Adipocyte (in vitro differentiated cells): ENCODE measurements around the gene GPR78.

Experiments used
- DNase-seq: peaks from one replicate; pipeline ENCODE4 v3.0.0-alpha.2; 2015; ENCODE audit warnings: low read depth
- H3K27me3 ChIP-seq: replicated peaks from 2 replicates; pipeline ENCODE4 v1.7.0; 2013; ENCODE audit warnings: mild to moderate bottlenecking, low read length, moderate library complexity; ENCODE audit not compliant: control insufficient read depth, insufficient read depth
- H3K36me3 ChIP-seq: 2 replicates; pipeline ENCODE4 v1.7.0; 2013; ENCODE audit warnings: low read length, mild to moderate bottlenecking, moderate library complexity; ENCODE audit not compliant: control insufficient read depth, insufficient read depth, severe bottlenecking
- H3K4me1 ChIP-seq: 2 replicates; pipeline ENCODE4 v1.7.0; 2013; ENCODE audit warnings: mild to moderate bottlenecking, low read length, moderate library complexity; ENCODE audit not compliant: control insufficient read depth, insufficient read depth
- H3K4me3 ChIP-seq: 2 replicates; pipeline ENCODE4 v1.7.0; 2013; ENCODE audit warnings: mild to moderate bottlenecking, low read length, moderate library complexity
- H3K9ac ChIP-seq: 2 replicates; pipeline ENCODE4 v1.7.0; 2013; ENCODE audit warnings: mild to moderate bottlenecking, low read length, moderate library complexity
- H3K9me3 ChIP-seq: 2 replicates; pipeline ENCODE4 v1.7.0; 2013; ENCODE audit warnings: mild to moderate bottlenecking, low read length, moderate library complexity; ENCODE audit not compliant: control insufficient read depth

GPR78 gene

DNA sequence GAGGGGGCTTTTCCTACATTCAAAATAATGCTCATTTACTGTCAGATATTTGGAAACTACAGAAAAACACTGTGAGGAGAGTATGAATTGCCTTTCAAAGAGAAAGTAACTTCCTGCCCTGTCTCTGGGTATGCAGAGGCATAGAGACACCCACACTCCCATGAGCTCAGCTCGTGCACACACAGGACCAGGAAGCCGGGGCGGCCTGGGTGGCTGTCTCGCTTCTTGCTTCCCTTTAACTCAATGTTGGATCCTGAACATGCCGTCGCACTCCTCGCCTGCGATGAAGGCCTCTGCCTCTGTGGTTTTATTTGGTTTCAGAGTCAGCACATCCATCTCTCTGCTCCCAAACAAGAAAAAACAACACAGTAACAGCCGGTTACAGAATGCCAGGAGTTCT, 40.1 kb upstream of the GPR78 start:
- H3K9me3 ChIP-seq: no peaks in the 10 kb centered on the region

DNA sequence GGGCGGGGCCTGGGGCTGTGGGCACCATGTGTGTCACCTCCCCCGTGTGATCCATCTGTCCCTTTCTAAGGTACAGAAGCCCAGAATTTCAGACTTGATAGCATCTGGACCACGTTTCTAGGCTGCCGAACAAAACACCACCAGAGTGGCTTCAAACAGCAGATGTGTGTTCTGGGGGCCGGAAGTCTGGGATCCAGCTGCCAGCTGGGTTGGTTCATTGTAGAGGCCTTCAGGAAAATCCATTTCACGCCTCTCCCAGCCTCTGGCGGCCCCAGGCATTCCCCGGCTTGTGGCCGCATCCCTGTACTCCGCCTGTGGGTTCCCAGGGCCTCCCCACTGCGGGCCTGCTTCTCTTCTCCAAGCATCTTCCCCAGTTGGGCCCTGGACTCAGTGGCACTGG, 39.6 kb upstream of the GPR78 start:
- no peaks in the 10 kb centered on the region for H3K36me3 ChIP-seq
- DNase-seq: no peak
- no peak overlapping the region for H3K9ac ChIP-seq

More for the DNA sequence above, 40.1 kb upstream of the GPR78 start:
- Histone ChIP-seq H3K27me3 (no peaks in the 10 kb centered on the region), H3K9ac (no peak overlapping the region), H3K4me3 (no peak overlapping the region), H3K36me3 (no peaks in the 10 kb centered on the region), H3K4me1 (peaks cover 8% of the 10 kb centered on the region)
- DNase-seq: no peak

DNA sequence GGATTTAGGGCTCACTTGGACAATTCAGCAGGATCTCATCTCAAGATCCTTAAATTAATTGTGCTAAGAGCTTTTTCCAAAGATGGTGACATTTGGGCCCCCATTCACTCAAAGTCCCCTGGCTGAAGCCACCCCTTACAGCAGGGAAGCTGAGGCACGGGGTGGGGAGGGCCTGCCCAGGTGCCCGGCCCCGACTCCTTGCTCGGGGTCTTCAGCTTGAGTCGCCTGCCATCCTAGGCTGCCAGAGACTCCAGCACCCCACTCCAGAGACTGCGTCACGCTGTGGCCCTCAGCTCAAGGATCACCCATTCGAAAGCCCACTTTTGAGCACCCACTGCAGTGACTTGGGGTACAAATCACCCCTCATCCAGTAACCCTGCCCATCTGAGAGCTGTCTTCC, 39.2 kb upstream of the GPR78 start:
- H3K4me3 ChIP-seq: no peak overlapping the region
- H3K9ac ChIP-seq: no peak overlapping the region
- H3K9me3 ChIP-seq: no peaks in the 10 kb centered on the region
- no peaks in the 10 kb centered on the region for H3K36me3 ChIP-seq
- H3K27me3 ChIP-seq: no peaks in the 10 kb centered on the region
- peaks cover 8% of the 10 kb centered on the region for H3K4me1 ChIP-seq
- no peak for DNase-seq

More for the DNA sequence above, 39.6 kb upstream of the GPR78 start:
- H3K4me1 ChIP-seq: peaks cover 8% of the 10 kb centered on the region
- no peaks in the 10 kb centered on the region for H3K27me3 ChIP-seq
- no peaks in the 10 kb centered on the region for H3K9me3 ChIP-seq
- no peak overlapping the region for H3K4me3 ChIP-seq

DNA sequence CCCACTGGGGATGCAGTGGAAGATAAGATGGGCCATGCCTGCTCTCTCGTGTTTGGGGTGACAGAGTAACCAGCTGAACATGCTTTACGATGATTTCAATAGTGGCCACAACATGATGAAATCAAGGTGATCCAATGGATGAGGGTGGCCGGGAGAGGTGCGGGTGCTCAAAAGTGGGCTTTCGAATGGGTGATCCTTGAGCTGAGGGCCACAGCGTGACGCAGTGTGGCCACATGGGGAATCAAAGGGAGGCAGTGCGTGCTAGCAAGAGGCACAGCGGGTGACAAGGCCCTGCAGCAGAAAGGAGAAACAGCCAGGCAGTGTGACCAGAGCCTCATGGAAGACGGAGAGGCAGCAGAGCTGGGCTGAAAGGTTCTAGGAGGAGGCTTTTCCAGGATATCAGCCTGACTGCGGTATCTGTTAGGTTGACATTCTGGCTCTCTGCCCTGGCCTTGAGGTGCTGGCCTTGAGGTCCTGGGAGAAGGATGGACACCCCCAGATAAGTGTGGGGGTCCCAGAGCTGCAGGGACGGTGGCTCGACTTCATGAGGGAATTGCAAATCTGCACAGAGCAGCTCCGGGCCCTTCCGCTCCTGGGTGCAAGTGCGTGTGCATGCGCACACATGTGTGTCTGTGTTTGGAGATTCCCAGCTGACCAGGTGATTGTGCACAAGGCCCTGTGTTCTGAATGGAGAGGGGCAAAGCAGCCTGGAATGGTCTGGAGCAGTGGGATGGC, 38.0 kb upstream of the GPR78 start:
- Histone ChIP-seq H3K4me3 (no peak overlapping the region), H3K9ac (no peak overlapping the region), H3K27me3 (no peaks in the 10 kb centered on the region), H3K9me3 (no peaks in the 10 kb centered on the region), H3K36me3 (no peaks in the 10 kb centered on the region), H3K4me1 (peaks cover 3% of the 10 kb centered on the region)
- DNase-seq: no peak

DNA sequence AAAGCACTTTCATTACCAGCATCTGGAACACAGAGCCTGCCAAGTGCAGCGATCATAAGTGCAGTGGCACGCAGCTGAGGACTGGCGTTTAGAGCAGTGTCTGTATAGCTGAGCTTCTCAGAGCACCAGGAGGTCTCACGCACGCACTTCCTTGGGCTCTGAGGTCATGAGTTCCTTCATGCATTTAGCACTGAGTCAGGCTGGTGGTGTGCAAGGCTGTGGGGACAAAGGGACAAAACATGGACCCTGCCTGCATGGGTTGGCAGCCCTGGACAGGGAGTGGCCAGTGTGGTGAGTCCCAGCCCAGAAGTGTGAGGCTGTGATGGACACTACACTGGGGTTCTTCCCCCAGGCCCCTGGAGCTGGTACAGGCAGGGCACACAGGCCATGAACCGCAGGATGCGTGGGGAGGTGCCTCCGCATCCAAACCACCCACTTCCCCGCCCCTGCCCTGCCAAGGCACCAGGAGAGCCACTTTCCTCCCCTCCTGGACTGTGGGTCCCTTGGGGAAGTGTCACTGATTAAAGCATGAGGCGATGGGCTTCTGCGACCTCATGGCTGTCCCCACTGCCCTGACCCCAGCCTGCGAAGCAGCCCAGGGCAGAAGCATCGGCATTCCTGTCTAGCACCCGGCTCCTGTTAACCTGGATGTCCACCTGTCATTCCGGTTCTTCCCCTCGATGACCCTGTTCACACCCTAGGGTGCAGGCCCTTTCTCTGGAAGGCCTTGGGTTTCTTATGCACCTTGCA, 37.2 kb upstream of the GPR78 start:
- Histone ChIP-seq H3K9me3 (no peaks in the 10 kb centered on the region), H3K9ac (no peak overlapping the region)

DNA sequence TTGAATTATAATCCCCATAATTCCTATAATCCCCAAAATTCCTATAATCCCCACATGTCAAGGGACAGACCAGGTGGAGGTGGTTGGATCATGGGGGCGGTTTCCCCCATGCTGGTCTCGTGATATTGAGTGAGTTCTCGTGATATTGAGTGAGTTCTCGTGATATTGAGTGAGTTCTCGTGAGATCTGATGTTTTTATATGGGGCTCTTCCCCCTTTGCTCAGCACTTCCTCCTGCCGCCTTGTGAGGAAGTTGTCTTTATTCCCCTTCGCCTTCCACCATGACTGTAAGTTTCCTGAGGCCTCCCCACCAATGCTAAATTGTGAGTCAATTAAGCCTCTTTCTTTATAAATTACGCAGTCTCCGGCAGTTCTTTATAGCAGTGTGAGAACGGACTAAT, 36.6 kb upstream of the GPR78 start:
- H3K36me3 ChIP-seq: no peaks in the 10 kb centered on the region
- no peaks in the 10 kb centered on the region for H3K4me1 ChIP-seq
- H3K9ac ChIP-seq: no peak overlapping the region
- H3K9me3 ChIP-seq: no peaks in the 10 kb centered on the region
- H3K27me3 ChIP-seq: no peaks in the 10 kb centered on the region
- DNase-seq: no peak
- no peak overlapping the region for H3K4me3 ChIP-seq

More for the DNA sequence above, 37.2 kb upstream of the GPR78 start:
- peak; percentile 27 for DNase-seq
- Histone ChIP-seq H3K27me3 (no peaks in the 10 kb centered on the region), H3K36me3 (no peaks in the 10 kb centered on the region), H3K4me1 (no peaks in the 10 kb centered on the region), H3K4me3 (no peak overlapping the region)

DNA sequence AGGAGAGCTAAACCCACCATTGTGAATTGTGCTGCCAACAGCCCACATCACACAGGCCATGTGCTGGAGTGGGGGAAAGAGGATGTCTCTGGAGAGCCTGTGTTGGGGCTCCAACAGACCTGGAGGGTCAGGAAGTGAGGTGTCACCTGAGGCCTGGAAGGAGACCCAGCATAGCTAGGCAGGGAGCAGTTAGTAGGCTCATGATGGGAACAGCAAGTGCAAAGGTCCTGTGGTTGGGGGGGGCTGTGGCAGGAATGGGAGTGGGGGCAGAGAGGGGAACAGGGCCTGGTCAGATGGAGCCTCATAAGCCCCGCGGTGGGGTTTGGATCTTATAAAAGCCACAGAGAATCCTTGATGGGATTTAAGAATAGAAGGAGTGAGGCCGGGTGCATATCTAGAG, 35.9 kb upstream of the GPR78 start:
- no peaks in the 10 kb centered on the region for H3K27me3 ChIP-seq
- H3K4me3 ChIP-seq: no peak overlapping the region
- H3K4me1 ChIP-seq: no peaks in the 10 kb centered on the region
- no peak for DNase-seq
- H3K9me3 ChIP-seq: no peaks in the 10 kb centered on the region
- no peaks in the 10 kb centered on the region for H3K36me3 ChIP-seq
- no peak overlapping the region for H3K9ac ChIP-seq

DNA sequence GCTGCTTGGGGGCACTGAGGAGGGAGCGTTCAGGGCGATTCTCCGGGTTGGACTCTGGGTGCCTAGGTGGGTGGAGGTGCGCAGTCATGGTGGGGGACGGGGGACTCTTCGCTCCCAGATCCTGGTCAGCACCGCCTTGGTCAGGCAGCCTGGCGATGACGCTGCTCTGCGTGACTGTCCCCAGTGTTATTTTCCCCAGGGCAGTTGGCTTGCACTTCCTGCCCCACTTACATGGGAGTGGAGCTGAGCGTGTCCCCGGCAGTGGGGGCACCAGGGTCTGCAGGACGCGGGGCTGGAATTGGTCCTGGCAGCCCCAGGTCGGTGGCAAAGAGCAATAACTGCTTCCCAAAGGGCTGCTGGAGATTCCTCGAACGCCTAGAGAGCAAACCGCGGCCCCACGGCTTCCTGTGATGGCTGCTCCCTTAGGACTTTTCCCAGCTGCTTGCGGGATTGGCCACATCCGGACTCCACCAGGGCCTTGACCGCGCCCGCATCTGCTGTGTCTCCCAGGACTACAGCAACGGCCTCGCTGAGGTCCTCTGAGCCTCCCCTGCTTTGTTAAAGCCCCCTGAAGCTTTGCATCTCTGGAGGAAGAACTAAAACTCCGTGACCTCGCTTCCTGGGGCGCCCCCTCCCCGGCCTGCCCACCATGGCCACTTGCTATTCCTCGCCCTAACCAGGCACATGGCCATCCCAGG, 35.3 kb upstream of the GPR78 start:
- Histone ChIP-seq H3K27me3 (no peaks in the 10 kb centered on the region), H3K4me1 (no peaks in the 10 kb centered on the region), H3K9ac (no peak overlapping the region), H3K4me3 (no peak overlapping the region), H3K9me3 (no peaks in the 10 kb centered on the region), H3K36me3 (no peaks in the 10 kb centered on the region)
- no peak for DNase-seq

DNA sequence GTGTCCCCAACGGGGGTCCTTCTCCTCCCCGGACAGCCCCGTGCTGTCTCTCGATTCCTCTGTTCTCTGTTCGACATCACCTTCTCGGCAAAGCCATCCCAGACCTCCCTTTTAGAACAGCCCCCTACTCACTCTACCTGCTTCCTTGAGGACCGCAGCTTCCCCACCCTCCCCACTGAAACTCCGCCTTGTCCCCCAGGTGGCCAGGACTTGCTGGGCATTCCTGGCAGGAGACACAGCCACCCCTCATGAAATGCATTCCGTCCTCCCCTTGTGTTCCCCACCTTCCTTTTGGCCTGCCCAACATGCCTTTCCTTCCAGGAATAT, 34.8 kb upstream of the GPR78 start:
- H3K4me3 ChIP-seq: no peak overlapping the region
- no peaks in the 10 kb centered on the region for H3K9me3 ChIP-seq
- no peak overlapping the region for H3K9ac ChIP-seq
- H3K36me3 ChIP-seq: no peaks in the 10 kb centered on the region
- H3K4me1 ChIP-seq: no peaks in the 10 kb centered on the region
- H3K27me3 ChIP-seq: no peaks in the 10 kb centered on the region
- no peak for DNase-seq

DNA sequence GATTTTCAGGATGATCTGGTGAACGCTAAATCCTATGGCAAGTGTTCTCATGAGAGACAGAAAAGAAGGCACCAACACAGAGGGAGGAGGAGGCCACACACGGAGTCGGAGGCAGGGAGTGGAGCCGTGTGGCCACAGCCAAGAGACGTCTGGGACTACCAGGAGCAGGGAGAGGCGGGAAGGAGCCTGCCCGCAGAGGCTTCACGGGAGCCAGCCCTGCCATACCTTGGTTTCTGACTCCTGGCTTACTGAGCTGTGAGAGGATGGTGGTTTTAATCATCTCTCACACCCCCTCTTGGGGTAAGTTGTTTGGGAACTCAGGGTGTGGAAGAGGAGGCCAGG, 33.5 kb upstream of the GPR78 start:
- peaks cover 5% of the 10 kb centered on the region for H3K27me3 ChIP-seq

DNA sequence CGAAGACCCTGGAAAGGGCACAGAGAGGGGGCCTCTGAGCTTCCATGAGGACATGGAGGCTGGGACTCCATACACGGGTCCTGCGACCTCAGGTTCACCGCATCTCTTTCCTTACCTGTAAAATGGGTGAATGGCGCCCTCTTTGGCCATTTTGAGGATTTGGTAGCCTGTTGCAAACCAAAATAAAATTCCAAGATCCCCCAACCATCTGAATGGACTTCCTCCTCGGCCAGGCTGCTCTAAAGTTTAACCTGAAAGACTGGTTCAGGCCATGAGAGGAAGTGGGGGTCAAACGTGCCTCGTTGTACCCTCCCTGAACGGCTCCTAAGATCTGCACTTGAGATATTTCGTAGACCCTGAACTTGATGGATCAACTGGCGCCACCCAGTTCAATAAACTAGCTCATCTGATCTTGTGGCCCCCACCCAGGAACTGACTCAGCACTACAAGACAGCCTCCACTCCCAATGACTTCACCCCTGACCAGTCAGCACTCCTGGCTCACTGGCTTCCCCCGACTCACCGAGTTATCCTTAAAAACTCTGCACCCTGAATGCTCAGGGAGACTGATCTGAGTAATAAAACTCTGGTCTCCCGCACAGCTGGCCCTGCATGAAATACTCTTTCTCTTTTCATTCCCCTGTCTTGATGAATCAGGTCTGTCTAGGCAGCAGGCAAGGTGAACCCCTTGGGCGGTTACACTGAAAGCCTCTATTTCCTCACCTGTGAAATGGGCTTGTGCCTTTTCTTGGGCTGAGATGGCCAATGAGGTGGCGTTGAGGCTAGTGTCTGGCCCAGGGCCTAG, 32.9 kb upstream of the GPR78 start:
- Histone ChIP-seq H3K4me1 (no peaks in the 10 kb centered on the region), H3K4me3 (no peak overlapping the region), H3K36me3 (no peaks in the 10 kb centered on the region), H3K9ac (no peak overlapping the region), H3K9me3 (peaks cover 5% of the 10 kb centered on the region), H3K27me3 (peaks cover 5% of the 10 kb centered on the region)
- peak; percentile 22 for DNase-seq

More for the DNA sequence above, 33.5 kb upstream of the GPR78 start:
- Histone ChIP-seq H3K9ac (no peak overlapping the region), H3K36me3 (no peaks in the 10 kb centered on the region), H3K4me1 (no peaks in the 10 kb centered on the region), H3K9me3 (peaks cover 5% of the 10 kb centered on the region), H3K4me3 (no peak overlapping the region)
- no peak for DNase-seq
